ENCODE measurements around the gene KRT78.

Gene KRT78

DNA sequence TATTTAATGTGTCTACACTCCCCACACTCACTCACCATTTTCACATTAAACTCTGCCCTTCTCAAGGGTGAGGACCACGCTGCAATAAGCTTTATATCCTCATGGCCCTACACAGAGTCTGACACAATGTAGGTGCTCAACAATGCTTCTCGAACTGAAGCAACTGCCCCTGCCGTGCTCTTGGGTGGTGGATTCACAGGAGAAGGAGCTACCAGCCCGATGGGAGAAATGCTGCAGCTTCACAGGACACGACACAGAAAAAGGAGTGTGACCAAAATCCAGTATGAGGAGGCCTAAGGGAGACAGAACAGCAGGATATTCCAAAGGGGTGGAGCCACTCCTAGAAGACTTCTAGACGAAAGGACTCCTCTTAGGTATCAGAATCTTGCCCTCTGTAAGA is 46.4 kb downstream of the KRT78 start:
- H3K27ac ChIP-seq (ENCODE audit: insufficient read depth, low read depth, low read length, poor library complexity, severe bottlenecking), result no peak overlapping the region
- no peaks in the 10 kb centered on the region for H3K27me3 ChIP-seq (ENCODE audit: control insufficient read depth, insufficient read depth, low read length, poor library complexity, severe bottlenecking)
- H3K4me1 ChIP-seq (ENCODE audit: control insufficient read depth, insufficient read depth, low read length), result peaks cover 6% of the 10 kb centered on the region
- 84% methylated on average over 6 of the region's 6 CpGs for WGBS, 2 experiments
- no peaks in the 10 kb centered on the region for H3K9me3 ChIP-seq (ENCODE audit: control insufficient read depth, low read length)
- H3K4me3 ChIP-seq (ENCODE audit: insufficient read depth, low read depth, low read length), result no peak overlapping the region
- H3K36me3 ChIP-seq (ENCODE audit: control insufficient read depth, insufficient read depth, low read length), result no peaks in the 10 kb centered on the region

DNA sequence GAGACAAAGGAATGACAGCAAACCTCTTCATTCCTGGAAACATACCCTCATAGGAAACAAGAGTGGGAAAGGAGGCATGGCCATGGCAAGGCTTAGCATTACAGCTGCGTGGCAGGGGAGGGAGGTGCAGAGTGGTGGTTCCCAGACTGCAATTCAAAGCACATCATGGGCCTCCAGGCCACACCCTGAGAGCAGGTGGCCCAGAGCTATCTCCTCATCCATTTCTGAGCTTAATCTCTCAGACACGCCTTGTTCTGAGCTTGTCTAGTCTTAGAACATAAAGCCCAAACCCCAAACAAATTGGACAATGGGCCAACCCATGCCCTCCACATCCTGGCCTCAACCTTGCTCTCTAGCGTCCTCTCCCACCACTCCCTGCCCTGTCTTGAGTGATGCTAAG is 47.0 kb downstream of the KRT78 start:
- Histone ChIP-seq H3K4me3 (ENCODE audit: insufficient read depth, low read depth, low read length) (no peak overlapping the region), H3K36me3 (ENCODE audit: control insufficient read depth, insufficient read depth, low read length) (no peaks in the 10 kb centered on the region), H3K9me3 (ENCODE audit: control insufficient read depth, low read length) (no peaks in the 10 kb centered on the region), H3K4me1 (ENCODE audit: control insufficient read depth, insufficient read depth, low read length) (peaks cover 6% of the 10 kb centered on the region), H3K27me3 (ENCODE audit: control insufficient read depth, insufficient read depth, low read length, poor library complexity, severe bottlenecking) (no peaks in the 10 kb centered on the region), H3K27ac (ENCODE audit: insufficient read depth, low read depth, low read length, poor library complexity, severe bottlenecking) (no peak overlapping the region)
- WGBS, 2 experiments, result 77 to 85% methylated on average over 3 of the region's 3 CpGs

DNA sequence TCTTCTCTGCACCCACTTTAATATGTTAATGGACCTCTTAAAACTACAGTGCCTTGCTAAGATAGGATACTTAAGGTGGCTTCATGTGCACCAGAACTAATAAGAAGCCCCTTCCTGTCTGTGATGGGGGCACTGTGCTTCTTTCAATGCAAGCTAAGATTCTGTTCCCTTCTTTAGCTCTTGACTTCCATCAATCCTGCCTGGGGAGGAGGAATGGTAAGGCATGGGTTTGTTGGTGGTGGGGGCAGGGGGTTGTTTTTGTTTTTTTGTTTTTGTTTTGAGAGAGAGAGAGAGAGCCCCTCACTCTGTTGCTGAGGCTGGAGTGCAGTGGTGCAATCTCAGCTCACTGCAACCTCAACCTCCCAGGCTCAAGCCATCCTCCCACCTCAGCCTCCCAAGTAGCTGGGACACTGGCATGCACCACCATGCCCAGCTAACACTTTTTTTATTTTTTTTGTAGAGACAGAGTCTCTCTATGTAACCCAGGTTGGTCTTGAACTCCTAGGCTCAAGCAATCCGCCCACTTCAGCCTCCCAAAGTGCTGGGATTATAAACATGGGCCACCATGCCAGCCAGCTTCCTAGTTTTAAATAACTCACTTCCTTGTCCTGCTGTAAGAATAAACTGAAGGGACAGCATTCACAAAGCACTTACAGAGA is 48.4 kb downstream of the KRT78 start:
- no peaks in the 10 kb centered on the region for H3K36me3 ChIP-seq (ENCODE audit: control insufficient read depth, insufficient read depth, low read length)
- no peaks in the 10 kb centered on the region for H3K27me3 ChIP-seq (ENCODE audit: control insufficient read depth, insufficient read depth, low read length, poor library complexity, severe bottlenecking)
- 93 to 100% methylated on average over 1 of the region's 1 CpG for WGBS, 2 experiments
- no peak overlapping the region for H3K27ac ChIP-seq (ENCODE audit: insufficient read depth, low read depth, low read length, poor library complexity, severe bottlenecking)
- H3K4me3 ChIP-seq (ENCODE audit: insufficient read depth, low read depth, low read length), result no peak overlapping the region
- peaks cover 5% of the 10 kb centered on the region for H3K4me1 ChIP-seq (ENCODE audit: control insufficient read depth, insufficient read depth, low read length)
- H3K9me3 ChIP-seq (ENCODE audit: control insufficient read depth, low read length), result no peaks in the 10 kb centered on the region

DNA sequence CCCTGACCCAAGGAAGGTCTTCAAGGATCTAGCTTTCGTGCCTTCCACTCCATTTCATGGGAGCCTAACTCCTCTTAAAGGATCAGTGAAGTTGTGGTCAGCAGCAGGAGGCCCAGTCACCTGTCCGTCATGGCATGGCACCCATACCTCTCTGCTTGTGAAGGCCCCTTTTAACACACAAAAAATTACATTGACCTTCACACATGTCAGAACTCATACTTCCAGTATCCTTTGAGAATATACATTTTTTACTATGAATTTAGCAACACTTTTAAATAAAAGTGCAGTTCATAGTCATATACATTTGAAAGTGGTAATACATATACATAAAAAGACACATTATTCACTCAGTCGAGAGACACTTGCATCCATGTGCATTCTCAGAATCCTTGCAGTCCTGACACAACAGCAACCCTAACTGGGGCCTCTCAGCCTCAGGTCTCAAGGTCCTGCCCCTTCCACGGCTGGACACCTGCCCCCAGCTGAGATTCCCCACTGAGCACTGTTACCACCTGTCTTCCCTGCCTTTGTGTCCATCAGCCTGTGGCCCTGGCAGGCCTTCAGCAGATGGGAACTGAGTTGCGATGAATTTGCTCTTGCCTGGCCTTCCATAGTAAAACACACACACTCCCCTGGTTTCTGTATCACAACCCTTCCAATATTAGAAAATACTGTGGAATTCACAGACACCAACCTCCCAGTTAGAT is 49.1 kb downstream of the KRT78 start:
- no peaks in the 10 kb centered on the region for H3K4me1 ChIP-seq (ENCODE audit: control insufficient read depth, insufficient read depth, low read length)
- H3K9me3 ChIP-seq (ENCODE audit: control insufficient read depth, low read length), result no peaks in the 10 kb centered on the region
- no peak overlapping the region for H3K27ac ChIP-seq (ENCODE audit: insufficient read depth, low read depth, low read length, poor library complexity, severe bottlenecking)
- no peaks in the 10 kb centered on the region for H3K36me3 ChIP-seq (ENCODE audit: control insufficient read depth, insufficient read depth, low read length)
- WGBS, 2 experiments, result 71 to 74% methylated on average over 5 of the region's 5 CpGs
- H3K4me3 ChIP-seq (ENCODE audit: insufficient read depth, low read depth, low read length), result no peak overlapping the region
- H3K27me3 ChIP-seq (ENCODE audit: control insufficient read depth, insufficient read depth, low read length, poor library complexity, severe bottlenecking), result no peaks in the 10 kb centered on the region

DNA sequence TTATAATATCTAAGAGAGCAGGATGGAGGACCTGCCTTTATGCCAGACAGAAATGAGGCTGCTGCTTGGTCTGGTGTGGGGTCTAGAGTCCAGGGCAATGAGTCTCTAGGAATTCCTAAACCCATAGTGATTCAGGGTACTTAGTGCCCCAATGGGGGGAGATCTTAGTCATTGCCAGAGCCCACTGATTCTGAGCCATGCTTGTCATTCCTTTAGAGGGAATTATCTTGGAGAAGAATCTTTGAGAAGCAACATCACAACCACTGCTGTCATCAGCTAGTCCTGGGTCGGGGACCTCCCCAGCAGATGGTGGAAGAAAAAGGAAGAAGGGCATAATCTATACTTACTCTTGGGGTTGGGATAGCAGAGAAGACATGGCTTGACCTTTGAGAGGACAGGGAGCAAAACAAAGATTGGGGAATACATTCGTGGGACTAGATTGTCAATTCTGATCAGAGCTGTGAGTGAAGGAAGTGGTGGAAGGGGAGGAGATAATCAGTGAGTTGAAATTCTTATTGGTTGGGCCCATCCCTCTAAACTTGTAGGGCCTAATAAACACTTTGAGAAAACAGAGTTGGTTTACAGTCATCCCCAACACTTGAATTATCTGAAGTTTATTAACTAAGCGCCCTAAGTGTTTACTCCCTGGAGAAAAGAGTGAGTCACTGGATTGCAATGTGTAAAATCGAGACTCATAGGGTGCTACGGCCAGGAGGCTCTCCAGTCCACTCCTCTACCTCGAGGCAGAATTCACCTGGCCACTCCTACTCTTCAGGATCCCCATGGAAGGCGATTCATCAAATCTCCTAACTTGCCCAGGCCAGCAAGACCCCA is 49.9 kb downstream of the KRT78 start:
- 73 to 77% methylated on average over 7 of the region's 7 CpGs for WGBS, 2 experiments
- Histone ChIP-seq H3K4me1 (ENCODE audit: control insufficient read depth, insufficient read depth, low read length) (no peaks in the 10 kb centered on the region), H3K36me3 (ENCODE audit: control insufficient read depth, insufficient read depth, low read length) (no peaks in the 10 kb centered on the region), H3K27ac (ENCODE audit: insufficient read depth, low read depth, low read length, poor library complexity, severe bottlenecking) (no peak overlapping the region), H3K27me3 (ENCODE audit: control insufficient read depth, insufficient read depth, low read length, poor library complexity, severe bottlenecking) (no peaks in the 10 kb centered on the region), H3K9me3 (ENCODE audit: control insufficient read depth, low read length) (no peaks in the 10 kb centered on the region), H3K4me3 (ENCODE audit: insufficient read depth, low read depth, low read length) (no peak overlapping the region)

DNA sequence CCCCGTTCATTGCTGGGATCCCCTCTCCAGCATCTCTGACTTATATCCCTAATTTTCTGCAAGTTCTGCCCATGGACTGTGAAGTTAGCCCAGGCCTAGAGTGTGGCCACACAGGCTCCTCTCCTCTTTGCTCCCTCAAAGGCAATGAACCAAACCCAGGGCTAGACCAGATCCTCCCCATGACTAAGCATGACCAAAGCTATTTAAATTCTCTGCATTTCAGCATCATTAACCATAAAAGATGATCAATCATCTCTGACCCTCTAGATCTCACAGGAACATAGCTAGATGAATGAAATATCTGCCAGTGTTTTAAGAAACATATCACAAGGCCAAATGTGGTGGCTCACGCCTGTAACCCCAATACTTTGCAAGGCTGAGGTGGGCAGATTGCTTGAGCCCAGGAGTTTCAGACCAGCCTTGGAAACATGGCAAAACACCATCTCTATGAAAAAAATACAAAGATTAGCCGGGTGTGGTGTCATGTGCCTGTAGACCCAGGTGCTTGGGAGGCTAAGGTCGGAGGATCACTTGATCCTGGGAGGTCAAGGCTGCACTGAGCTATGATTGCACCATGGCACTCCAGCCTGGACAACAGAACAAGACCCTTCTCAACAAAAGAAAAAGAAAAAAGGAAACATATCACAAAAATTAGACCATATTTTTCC is 50.7 kb downstream of the KRT78 start:
- no peak overlapping the region for H3K4me3 ChIP-seq (ENCODE audit: insufficient read depth, low read depth, low read length)
- no peaks in the 10 kb centered on the region for H3K36me3 ChIP-seq (ENCODE audit: control insufficient read depth, insufficient read depth, low read length)
- H3K4me1 ChIP-seq (ENCODE audit: control insufficient read depth, insufficient read depth, low read length), result no peaks in the 10 kb centered on the region
- 84 to 92% methylated on average over 4 of the region's 4 CpGs for WGBS, 2 experiments
- H3K27me3 ChIP-seq (ENCODE audit: control insufficient read depth, insufficient read depth, low read length, poor library complexity, severe bottlenecking), result no peaks in the 10 kb centered on the region
- H3K9me3 ChIP-seq (ENCODE audit: control insufficient read depth, low read length), result no peaks in the 10 kb centered on the region
- no peak overlapping the region for H3K27ac ChIP-seq (ENCODE audit: insufficient read depth, low read depth, low read length, poor library complexity, severe bottlenecking)

DNA sequence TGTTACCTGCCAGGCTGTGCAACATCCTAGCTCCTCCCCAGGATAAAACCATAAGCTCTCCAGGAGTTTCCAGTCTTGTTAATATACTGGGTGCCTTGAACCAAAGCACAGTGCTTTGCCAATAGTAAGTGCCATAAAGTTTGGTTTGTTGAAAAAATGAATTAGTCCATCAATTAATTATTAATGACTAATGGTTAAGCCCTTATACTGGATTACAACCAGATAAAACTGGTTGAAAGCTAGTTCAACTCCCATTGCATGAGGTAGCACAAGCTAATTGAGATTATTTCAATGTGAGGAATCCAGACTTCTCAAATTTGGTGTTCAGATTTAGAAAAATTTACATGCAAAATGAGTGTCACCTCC is 51.3 kb downstream of the KRT78 start:
- H3K9me3 ChIP-seq (ENCODE audit: control insufficient read depth, low read length), result no peaks in the 10 kb centered on the region
- H3K36me3 ChIP-seq (ENCODE audit: control insufficient read depth, insufficient read depth, low read length), result no peaks in the 10 kb centered on the region
- H3K27me3 ChIP-seq (ENCODE audit: control insufficient read depth, insufficient read depth, low read length, poor library complexity, severe bottlenecking), result no peaks in the 10 kb centered on the region
- H3K4me1 ChIP-seq (ENCODE audit: control insufficient read depth, insufficient read depth, low read length), result no peaks in the 10 kb centered on the region
- no peak overlapping the region for H3K27ac ChIP-seq (ENCODE audit: insufficient read depth, low read depth, low read length, poor library complexity, severe bottlenecking)
- no peak overlapping the region for H3K4me3 ChIP-seq (ENCODE audit: insufficient read depth, low read depth, low read length)

DNA sequence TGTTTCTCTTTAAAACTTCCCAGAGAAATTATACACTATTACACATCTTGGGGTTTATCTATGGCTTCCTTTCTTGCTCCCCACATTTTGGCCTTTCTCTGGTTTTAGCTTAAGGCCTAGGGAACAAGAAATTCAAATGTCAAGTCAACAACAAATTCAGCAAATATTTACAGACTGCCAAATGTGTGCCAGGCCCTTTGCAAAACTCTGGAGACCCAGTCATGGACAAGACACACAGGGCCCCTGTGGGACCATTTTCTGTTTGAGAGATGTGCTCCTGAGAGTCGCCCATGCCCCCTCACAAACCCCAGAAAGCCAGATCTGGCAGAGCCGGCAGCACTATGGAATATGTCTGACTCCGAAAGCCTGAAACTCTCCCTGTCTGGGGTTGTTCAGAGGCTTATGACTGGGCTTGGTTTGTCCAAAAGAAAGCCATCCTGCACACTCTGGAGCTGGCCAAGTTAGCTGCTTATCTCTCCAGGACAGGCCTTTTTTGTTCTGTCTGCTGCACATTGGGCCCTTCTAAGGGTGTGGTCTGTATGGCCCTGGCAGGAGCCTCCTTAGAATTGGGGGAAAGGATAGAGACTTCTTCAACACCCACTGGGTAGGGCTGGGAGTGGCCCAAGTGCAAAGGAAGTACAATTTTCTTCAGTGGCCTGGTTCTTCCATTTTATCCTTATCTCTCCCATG is 51.8 kb downstream of the KRT78 start:
- no peaks in the 10 kb centered on the region for H3K27me3 ChIP-seq (ENCODE audit: control insufficient read depth, insufficient read depth, low read length, poor library complexity, severe bottlenecking)
- 92% methylated on average over 3 of the region's 3 CpGs for WGBS, 2 experiments
- H3K36me3 ChIP-seq (ENCODE audit: control insufficient read depth, insufficient read depth, low read length), result no peaks in the 10 kb centered on the region
- H3K9me3 ChIP-seq (ENCODE audit: control insufficient read depth, low read length), result no peaks in the 10 kb centered on the region
- H3K27ac ChIP-seq (ENCODE audit: insufficient read depth, low read depth, low read length, poor library complexity, severe bottlenecking), result no peak overlapping the region
- no peaks in the 10 kb centered on the region for H3K4me1 ChIP-seq (ENCODE audit: control insufficient read depth, insufficient read depth, low read length)
- H3K4me3 ChIP-seq (ENCODE audit: insufficient read depth, low read depth, low read length), result no peak overlapping the region

DNA sequence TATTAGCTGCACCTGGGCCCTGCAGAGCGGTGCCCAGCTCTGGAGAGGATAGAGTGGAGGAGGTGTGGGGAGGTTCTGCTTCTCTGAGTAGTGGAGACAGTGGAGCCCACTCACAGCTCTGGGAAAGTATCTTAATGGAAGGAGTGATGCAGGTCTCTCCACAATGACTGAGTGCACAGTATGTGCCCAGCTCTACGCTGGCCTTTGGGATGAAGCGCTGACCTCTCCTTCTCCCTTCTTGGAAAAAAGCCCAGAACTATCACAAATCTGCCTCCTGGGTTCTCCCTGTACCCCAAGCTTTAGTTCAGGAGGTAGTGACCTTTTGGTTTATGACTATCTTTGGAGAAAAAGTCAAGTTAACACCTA is 52.4 kb downstream of the KRT78 start:
- Histone ChIP-seq H3K27me3 (ENCODE audit: control insufficient read depth, insufficient read depth, low read length, poor library complexity, severe bottlenecking) (no peaks in the 10 kb centered on the region), H3K36me3 (ENCODE audit: control insufficient read depth, insufficient read depth, low read length) (no peaks in the 10 kb centered on the region), H3K4me1 (ENCODE audit: control insufficient read depth, insufficient read depth, low read length) (no peaks in the 10 kb centered on the region), H3K4me3 (ENCODE audit: insufficient read depth, low read depth, low read length) (no peak overlapping the region), H3K9me3 (ENCODE audit: control insufficient read depth, low read length) (no peaks in the 10 kb centered on the region), H3K27ac (ENCODE audit: insufficient read depth, low read depth, low read length, poor library complexity, severe bottlenecking) (no peak overlapping the region)
- WGBS, 2 experiments, result 94 to 95% methylated on average over 3 of the region's 3 CpGs

Data from ectodermal cell (in vitro differentiated cells).